Uterus (tissue), 4 donors: ENCODE measurements around the gene HIP1R. TPM values are rescaled to one million over a fixed set of nuclear protein-coding genes. Genes with fewer than 3 reads are reported as not detected.
A peak's percentile ranks its signal among the peaks of the same experiment; 100 is the strongest.

ENCODE experiments used
- DNase-seq, 2 donors: peaks; one replicate each; pipeline ENCODE4 v3.0.0-alpha.2; 2019 to 2020
- H3K27ac ChIP-seq, 2 donors: fragments of 200-600 bp; sonication (generic); 1 replicate in 1 of 2; 2 replicates in 1 of 2; pipeline ENCODE4 v1.5.1; 2016 to 2018
- H3K27me3 ChIP-seq, 2 donors: fragments of 200-600 bp; sonication (generic); one replicate each; pipeline ENCODE4 v1.5.1; 2018 to 2019; ENCODE audit warnings: control low read depth in 1 of 2
- H3K36me3 ChIP-seq, 2 donors: fragments of 200-600 bp; sonication (generic); one replicate each; pipeline ENCODE4 v1.5.1; 2019; ENCODE audit warnings: control low read depth in 1 of 2
- H3K4me1 ChIP-seq, 2 donors: fragments of 200-600 bp; sonication (generic); one replicate each; pipeline ENCODE4 v1.5.1; 2018 to 2019; ENCODE audit warnings: control low read depth in 1 of 2
- H3K4me3 ChIP-seq, 2 donors: fragments of 200-600 bp; sonication (generic); 1 replicate in 1 of 2; 2 replicates in 1 of 2; pipeline ENCODE4 v1.5.1; 2018 to 2019; ENCODE audit warnings: mild to moderate bottlenecking in 1 of 2
- H3K9me3 ChIP-seq, 2 donors: fragments of 200-600 bp; sonication (generic); one replicate each; pipeline ENCODE4 v1.5.1; 2019; ENCODE audit warnings: control low read depth in 1 of 2
- CTCF ChIP-seq, 4 experiments: fragments of 200-600 bp in 2 of 4; fragments of 450-650 bp in 2 of 4; sonication (generic) in 2 of 4; IDR thresholded peaks; one replicate each; pipeline ENCODE4 v1.5.1; 2016 to 2019; ENCODE audit warnings: antibody characterized with exemption in 4 of 4, mild to moderate bottlenecking in 2 of 4, moderate library complexity in 1 of 4
- POLR2A ChIP-seq, 2 donors: fragments of 450-650 bp; IDR thresholded peaks; one replicate each; pipeline ENCODE4 v1.6.1; 2016; ENCODE audit warnings: antibody characterized with exemption in 2 of 2, mild to moderate bottlenecking in 1 of 2, moderate library complexity in 1 of 2
- intact Hi-C: fragments of 100-400 bp; cut with DNase I; formaldehyde crosslinking; loops from one replicate; pipeline ENCODE4 v1.15.1; 2023; ENCODE audit warnings: low total_unique reads
- total RNA-seq, 4 donors: library from RNA; depleted of rRNA in 3 of 4; stranded (reverse); fragments of >200 nt in 3 of 4; gene quantifications; one replicate each; pipeline versions ENCODE4 v1.1.0 to v1.2.4, GENCODE V29; 2014 to 2023
- donor health status: DM: yes; HTN: yes; CAD: no.

HIP1R gene
- total RNA-seq, 4 donors from 2014 or later = 2.9 to 31.3 (median 25.8) TPM

GRCh38 chr12:122861587-122861970 is 26.3 kb downstream of the HIP1R start:
- H3K27ac ChIP-seq = peak overlapping the region in 1 of 2 donors; percentile 18
- no peak overlapping the region for H3K4me3 ChIP-seq
- no peaks in the 10 kb centered on the region for H3K9me3 ChIP-seq
- no peaks in the 10 kb centered on the region for H3K27me3 ChIP-seq
- no peaks in the 10 kb centered on the region for H3K4me1 ChIP-seq
- intact Hi-C loops = loop anchor here (2.0 kb wide), 1 partner anchor 91 kb away; no protein-coding TSS in a partner anchor
- no peak for DNase-seq
- TF ChIP-seq POLR2A (IDR thresholded peaks at IDR 0.05) (no peak), CTCF (IDR thresholded peaks at IDR 0.05) (no peak)
- no peaks in the 10 kb centered on the region for H3K36me3 ChIP-seq

GRCh38 chr12:122862110-122862634 is 26.9 kb downstream of the HIP1R start:
- H3K27ac ChIP-seq = peak overlapping the region; percentile 18 to 34
- no peak for DNase-seq
- intact Hi-C loops = no loop called here
- no peak overlapping the region for H3K4me3 ChIP-seq
- no peak for TF ChIP-seq CTCF (IDR thresholded peaks at IDR 0.05)
- no peaks in the 10 kb centered on the region for H3K27me3 ChIP-seq
- no peaks in the 10 kb centered on the region for H3K36me3 ChIP-seq
- H3K4me1 ChIP-seq = no peaks in the 10 kb centered on the region
- no peaks in the 10 kb centered on the region for H3K9me3 ChIP-seq

- no peaks in the 10 kb centered on the region for H3K4me1 ChIP-seq
- no peaks in the 10 kb centered on the region for H3K27me3 ChIP-seq
- no peak for DNase-seq
Observed at GRCh38 chr12:122862872-122863701, 27.8 kb downstream of the HIP1R start.

GRCh38 chr12:122864894-122865253 is 29.6 kb downstream of the HIP1R start:
- DNase-seq = no peak
- intact Hi-C loops = no loop called here
- Histone ChIP-seq H3K27ac (no peak overlapping the region), H3K4me3 (no peak overlapping the region), H3K9me3 (no peaks in the 10 kb centered on the region), H3K4me1 (no peaks in the 10 kb centered on the region), H3K36me3 (no peaks in the 10 kb centered on the region), H3K27me3 (no peaks in the 10 kb centered on the region)
- TF ChIP-seq CTCF (IDR thresholded peaks at IDR 0.05) (no peak), POLR2A (IDR thresholded peaks at IDR 0.05) (no peak)

More at GRCh38 chr12:122862872-122863701, 27.8 kb downstream of the HIP1R start:
- Histone ChIP-seq H3K36me3 (no peaks in the 10 kb centered on the region), H3K9me3 (no peaks in the 10 kb centered on the region), H3K4me3 (no peak overlapping the region), H3K27ac (peak overlapping the region in 1 of 2 donors; percentile 15)
- intact Hi-C loops = no loop called here
- no peak for TF ChIP-seq CTCF (IDR thresholded peaks at IDR 0.05)
- TF ChIP-seq POLR2A (IDR thresholded peaks at IDR 0.05) = no peak
